HG03442 (cell line): ENCODE measurements around the gene SPACA7.
"Not testable (repeated sequence)": the region's sequence is repeated elsewhere in the genome, so short reads cannot be mapped to it uniquely, and the experiment has no call there.

ENCODE experiments used
- ATAC-seq: cut with Tn5 transposase; IDR thresholded peaks from one replicate; pipeline ENCODE4 v1.9.1; 2021; ENCODE audit warnings: mild to moderate bottlenecking, moderate library complexity; ENCODE audit not compliant: unreplicated experiment

SPACA7 gene

GRCh38 chr13:112416647-112417046, 40.5 kb downstream of the SPACA7 start:
- ATAC-seq, result no peak

DNA sequence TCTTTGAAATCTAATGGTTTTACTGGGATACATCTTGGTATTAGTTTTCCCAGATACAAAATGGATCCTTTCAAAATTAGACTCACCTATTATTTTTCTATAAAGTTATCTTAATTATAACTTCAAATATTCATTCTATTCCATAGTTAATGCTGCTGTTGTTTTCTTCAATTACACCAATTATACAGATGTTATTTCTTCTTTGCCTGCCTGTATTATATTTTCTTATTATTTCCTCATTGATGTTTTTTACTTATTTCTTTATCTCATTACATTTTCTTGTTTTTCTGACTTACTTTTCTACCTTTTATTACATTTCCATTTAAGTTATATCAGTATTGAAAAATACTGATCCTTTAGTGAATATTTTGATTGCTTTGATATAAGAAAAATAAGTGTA, 40.9 kb downstream of the SPACA7 start:
- ATAC-seq, result no peak

DNA sequence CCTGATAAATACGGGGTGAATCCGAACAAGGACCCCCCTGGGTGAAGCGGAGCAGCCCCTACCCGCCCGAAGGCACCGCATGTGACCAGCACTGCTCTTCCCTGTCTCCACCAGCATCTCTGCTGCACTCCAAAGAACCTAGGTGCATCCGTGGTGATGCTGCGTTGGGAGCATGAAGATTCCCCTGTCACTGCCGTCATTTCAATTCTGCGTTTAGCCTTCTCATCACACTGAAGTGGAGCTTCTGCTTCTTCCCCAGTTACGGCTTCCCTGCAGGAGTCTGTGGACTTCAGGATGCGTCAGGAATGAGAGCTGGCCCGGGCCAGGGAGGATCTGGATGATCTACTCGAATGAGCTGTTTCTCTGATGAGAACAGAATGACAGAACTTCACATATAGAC, 47.9 kb downstream of the SPACA7 start:
- no peak for ATAC-seq

DNA sequence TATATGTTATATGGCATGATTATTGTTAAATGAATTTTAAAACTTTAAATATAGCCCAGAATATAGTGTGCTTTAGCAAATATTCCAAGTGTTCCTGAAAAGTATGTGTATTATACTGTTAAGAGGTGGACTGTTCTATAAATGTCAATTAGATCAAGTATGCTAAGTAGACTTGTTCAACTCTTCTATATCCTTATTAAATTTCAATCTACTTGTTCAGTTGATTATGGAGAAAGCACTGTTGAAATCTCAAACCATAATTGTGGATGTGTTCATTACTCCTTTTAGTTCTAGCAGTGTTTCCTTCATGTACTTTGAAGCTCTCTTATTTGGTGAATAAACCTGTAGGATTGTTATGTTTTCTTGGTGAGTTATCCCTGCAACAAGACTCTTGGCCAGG, 52.5 kb downstream of the SPACA7 start:
- ATAC-seq, result no peak

GRCh38 chr13:112431734-112432133, 55.6 kb downstream of the SPACA7 start:
- no peak for ATAC-seq

DNA sequence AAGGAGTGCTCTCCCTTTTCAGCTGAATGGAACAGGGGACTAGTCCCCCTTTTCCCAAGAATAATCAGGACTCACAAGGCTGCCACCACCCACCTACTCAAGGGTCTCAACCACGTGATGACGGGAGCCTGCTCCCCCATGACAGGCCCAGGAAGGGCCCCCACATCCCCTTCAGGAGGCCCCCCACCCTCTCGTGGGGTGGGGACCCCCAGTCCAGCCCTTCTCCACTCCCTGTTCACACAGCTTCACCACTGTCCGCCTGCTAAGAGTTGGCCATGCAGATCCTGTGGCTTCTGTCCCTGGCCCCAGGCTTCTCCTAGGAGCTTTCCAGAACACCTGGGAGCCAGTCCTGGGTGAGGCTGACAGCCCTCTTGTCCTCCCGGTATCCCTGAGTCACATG, 56.6 kb downstream of the SPACA7 start:
- ATAC-seq, result not testable (repeated sequence)

DNA sequence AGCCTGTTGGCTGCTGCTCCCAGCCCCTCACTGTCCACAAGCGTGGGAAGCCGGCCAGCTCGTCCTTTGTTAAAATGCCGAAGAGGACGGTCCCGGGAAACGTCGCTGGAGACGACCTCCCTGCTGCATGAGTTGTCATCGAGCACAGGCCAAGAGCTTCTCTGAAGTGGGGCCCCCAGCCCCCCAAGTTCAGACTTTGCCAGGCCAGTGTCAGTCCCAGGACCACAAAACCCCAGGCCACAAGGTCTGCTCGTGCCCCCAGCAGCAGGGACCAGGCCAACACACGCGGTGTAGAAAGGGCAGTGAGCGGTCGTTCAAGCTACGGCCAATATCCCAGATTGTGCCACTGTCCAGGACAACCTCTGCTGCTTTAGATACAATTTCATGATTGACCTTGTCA, 57.4 kb downstream of the SPACA7 start:
- ATAC-seq, result not testable (repeated sequence)

DNA sequence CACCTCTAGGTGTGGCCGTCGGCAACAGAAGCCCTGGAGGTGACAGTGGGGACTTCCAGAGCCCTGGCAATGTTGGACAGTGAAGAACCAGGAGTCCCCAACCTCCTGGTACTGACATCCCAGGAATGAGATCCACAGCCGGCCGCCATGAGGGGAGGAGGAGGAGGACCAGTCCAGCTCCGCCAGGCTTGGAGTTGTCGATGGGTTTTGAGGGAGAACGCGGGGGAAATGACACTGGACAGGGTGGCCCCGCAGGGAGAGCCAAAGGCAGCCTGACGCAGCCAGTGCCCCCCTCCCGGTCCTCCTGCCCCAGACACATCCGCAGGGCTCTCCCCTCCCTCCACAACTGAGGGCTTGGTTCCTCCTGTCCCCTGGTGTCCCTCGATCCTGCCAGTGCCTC, 57.9 kb downstream of the SPACA7 start:
- ATAC-seq, result no peak

DNA sequence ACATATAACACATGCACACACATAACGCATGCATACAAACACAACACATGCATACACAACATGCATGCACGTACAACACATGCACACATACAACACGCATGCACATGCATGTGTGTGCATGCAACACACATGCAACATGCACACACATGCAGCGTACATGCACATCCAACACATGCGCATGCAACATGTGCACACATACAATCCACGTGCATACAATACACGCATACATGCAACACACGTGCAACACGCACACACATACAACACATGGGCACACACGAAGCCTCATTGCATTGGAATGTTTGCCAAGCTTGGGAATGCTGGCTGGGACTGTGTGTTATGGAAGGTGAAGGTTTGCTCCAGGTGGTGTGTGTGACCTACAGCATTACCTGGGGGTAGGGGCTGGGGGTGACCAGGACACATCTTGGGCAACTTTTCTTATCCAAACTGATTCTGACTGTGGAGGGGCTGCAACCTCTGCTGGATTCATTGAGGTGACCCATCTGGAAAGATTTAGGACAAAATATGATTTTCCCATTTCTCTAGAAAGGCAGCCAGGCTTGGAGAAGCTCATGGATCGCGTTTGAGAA, 58.9 kb downstream of the SPACA7 start:
- ATAC-seq, result no peak

DNA sequence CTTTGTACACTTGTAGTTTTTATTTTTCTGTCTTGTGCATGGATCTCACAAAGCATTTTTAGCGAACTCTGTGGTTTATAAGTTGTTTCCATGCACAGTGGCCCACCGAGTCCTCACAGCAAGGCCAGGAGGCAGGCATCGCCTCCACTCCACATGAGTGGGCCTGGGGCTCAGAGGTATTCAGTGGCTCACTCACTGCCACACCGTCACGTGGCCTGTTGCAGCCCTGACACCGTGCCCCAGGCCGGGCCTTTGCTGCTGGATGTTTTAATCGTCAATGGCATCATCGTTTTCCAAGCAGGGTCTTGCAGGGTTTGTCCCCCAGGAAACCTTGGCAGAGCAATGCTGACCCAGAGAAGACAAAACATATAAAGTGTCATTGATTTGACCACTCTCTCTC, 59.8 kb downstream of the SPACA7 start:
- no peak for ATAC-seq

DNA sequence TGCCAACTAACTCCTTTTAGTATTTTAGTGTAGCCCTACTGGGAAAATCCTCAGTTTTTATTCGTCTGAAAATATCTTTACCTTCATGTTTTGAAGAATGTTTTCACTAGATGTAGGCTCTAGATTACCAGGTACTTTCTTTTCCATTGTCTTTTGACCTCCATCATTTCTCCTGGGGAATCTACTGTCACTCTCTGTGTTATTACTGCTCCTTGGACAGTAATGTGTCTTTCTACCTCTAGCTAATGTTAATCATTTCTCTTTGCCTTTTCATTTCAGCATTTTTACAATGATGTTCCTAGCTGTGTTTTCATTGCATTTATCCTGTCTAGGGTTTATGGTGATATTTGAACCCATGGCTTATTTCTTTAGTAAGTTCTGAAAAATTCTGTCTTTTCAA, 61.9 kb downstream of the SPACA7 start:
- no peak for ATAC-seq

DNA sequence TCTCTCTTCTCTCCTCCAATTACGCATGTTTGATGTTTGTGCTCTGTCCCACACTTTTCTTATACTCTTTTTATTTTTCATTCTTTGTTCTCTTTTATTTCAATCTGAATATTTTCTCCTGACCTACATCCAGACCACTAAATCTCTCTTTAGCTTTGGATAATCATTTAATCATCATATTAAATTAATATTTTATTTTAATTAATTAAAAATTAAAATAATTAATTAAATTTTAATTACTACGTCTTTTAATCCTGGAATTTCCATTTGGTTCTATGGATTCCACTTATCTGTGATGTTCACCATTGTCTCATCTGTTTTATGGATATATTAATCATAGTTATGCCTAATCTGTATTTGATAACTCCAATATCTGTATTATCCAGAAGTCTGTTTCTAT, 62.4 kb downstream of the SPACA7 start:
- no peak for ATAC-seq

- no peak for ATAC-seq
Observed at GRCh38 chr13:112441226-112441625, 65.1 kb downstream of the SPACA7 start.

GRCh38 chr13:112441779-112442310, 65.7 kb downstream of the SPACA7 start:
- ATAC-seq, result no peak

GRCh38 chr13:112442483-112443090, 66.4 kb downstream of the SPACA7 start:
- ATAC-seq, result no peak

DNA sequence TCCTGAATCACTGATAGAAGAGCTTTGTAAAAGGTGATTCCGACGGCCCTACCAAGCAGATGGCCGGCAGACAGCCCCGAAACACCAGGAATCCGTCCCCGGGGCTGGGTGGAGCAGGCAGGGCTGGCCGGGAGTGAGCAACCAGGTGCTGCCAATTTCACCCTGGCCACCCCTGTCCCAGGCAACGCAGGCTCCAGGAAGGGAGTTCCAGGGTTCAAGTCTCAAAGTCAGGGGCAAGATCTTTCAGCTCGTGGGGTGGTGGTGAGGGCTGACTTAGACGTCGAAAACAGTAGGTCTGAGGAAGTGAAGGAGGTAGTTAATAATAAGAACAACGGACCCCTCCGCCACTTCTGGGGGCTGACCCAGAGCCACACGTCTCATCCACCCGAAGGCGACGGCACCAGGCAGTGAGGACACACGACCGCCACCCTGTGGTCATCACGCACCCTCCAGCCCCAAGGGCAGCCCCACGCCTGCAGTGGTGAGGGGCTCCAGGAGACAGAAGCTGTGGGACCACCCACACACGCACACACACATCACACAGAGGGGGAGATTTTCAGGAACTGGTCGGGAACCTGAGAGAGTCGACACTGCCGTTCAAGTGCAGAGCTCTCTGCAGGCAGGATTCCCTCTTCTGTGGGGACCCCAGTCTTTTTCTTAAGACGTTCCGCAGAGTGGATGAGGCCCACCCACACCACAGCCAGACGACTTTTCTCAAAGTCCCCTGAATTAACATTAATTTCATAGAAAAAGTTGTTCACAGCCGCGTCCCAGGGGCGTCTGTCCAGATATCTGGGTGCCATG, 67.2 kb downstream of the SPACA7 start:
- no peak for ATAC-seq

GRCh38 chr13:112443995-112444311, 67.8 kb downstream of the SPACA7 start:
- ATAC-seq, result peak; percentile 58

DNA sequence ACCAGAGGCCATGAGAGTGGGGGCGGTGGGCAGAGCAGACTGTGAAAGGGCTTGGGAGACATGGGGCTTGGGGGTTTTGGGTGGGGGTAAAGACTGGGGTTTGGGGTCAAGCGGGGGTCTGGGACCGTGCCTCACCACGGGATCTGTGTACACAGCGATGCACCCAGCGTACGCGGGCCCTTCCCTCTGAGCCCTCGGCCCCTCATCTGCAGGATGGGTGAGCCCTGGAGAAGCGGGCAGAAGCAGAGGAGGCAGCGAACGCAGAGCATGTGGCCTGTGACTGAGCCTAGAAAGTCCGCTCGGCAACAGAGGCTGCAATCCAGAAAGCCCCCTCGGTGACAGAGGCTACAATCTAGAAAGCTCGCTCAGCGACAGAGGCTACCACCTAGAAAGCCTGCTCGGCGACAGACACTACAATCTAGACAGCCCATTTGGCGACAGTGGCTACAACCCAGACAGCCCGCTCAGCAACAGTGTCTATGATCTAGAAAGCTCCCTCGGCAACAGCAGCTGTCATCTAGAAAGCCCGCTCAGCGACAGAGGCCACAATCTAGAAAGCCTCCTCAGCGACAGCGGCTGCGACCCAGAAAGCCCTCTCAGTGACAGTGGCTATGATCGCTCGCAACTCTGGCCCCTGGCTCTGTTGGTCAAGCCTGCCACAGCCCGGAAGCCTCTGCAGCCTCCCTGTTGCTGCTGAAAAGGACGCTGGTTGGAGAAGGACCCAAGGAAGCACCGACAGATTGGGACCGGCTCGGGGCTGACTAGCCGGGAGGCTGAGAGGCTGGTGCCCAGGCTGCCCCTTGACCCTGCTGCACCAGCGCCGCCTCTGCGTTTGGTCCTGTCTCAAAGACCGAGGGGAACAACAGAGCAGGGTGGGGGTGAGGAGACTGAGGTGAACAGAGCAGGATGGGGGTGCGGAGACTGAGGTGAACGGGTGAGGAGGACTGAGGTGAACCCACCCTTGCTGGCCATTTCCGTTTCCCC, 68.6 kb downstream of the SPACA7 start:
- no peak for ATAC-seq

DNA sequence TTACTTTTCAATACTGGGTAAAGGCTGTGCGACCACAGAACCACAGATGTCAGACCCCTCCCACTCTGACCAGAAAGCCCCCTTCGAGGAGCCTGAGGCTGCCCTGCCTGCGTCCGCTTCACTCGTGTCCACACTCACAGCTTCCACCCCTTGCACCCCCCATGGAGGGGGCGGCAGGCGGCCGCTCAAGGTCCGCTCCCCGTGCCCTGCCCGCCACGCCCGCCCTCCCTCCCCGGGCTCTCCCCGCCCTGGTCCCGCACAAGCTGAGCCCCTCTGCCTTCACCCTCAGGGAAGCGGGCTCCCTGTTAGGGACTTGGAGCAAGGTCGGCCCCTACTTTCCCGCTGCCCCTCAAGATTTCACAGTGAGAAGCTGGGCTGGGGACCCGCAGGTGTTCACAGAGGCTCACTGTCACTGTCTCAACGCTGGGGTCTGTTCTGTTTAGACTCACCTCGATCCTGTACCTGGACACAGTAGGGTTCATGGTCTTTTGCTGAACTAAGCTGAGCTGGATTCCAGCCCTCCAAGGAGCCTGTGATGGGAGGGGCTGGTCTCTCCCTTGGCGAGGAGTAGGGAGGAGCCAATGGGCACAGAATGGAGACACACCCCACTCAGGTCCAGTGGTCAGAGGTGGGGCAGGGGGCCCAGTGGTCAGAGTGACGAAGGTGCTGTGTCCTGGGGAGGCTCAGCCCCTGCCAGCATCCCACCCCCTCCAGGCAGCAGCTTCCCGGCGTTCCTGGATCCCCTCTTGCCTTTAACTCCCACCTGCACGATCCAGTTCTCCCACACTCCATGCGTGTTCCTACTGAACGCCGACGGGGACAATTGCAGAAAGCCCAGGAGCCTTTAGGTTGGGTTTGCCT, 69.5 kb downstream of the SPACA7 start:
- ATAC-seq, result no peak

DNA sequence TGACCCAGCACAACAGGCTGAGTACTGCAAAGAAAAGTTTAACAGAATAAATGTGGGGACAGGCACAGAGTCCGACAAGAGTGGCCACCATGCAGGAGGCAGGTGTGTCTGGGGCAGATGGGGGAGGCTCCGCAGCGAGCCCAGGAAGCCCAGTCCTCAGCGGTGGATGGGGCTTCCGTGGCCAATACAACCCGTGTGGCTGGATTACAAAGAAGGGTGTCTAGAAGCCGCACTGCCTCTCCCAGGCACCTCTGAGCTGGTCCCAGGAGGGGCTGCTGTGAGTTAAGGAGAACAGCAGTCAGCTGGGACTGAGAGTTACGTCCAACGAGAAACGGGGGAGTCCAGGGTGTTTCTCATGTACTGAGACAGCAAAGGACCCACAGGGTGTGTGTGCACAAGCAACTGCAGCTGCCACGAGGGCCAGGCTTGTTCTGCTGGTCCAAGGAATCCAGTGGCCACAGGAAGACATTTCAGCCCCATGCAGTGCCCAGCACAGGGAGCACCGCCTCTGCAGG, 70.2 kb downstream of the SPACA7 start:
- ATAC-seq, result no peak
